Vagina (tissue), 2 donors: ENCODE measurements around the gene FSTL4. TPM values are rescaled to one million over a fixed set of nuclear protein-coding genes. Genes with fewer than 3 reads are reported as not detected.

Experiments
- DNase-seq, 2 donors: peaks; one replicate each; pipeline ENCODE4 v3.0.0-alpha.2; 2017; ENCODE audit errors: extremely low spot score in 2 of 2
- H3K27ac ChIP-seq: fragments of 200-600 bp; sonication (generic); one replicate; pipeline ENCODE4 v1.5.1; 2019
- H3K27me3 ChIP-seq: fragments of 200-600 bp; sonication (generic); one replicate; pipeline ENCODE4 v1.5.1; 2019
- H3K36me3 ChIP-seq, 2 donors: fragments of 200-600 bp; sonication (generic); one replicate each; pipeline ENCODE4 v1.5.1; 2017 to 2019
- H3K4me1 ChIP-seq: fragments of 200-600 bp; sonication (generic); one replicate; pipeline ENCODE4 v1.5.1; 2019
- H3K4me3 ChIP-seq, 2 donors: fragments of 200-600 bp; sonication (generic); 1 replicate in 1 of 2; 2 replicates in 1 of 2; pipeline ENCODE4 v1.5.1; 2016 to 2019
- H3K9me3 ChIP-seq: fragments of 200-600 bp; sonication (generic); one replicate; pipeline ENCODE4 v1.5.1; 2019
- POLR2A ChIP-seq, 2 donors: fragments of 450-650 bp; IDR thresholded peaks; one replicate each; pipeline ENCODE4 v1.6.1; 2017; ENCODE audit warnings: antibody characterized with exemption in 2 of 2, mild to moderate bottlenecking in 2 of 2, moderate library complexity in 2 of 2
- POLR2AphosphoS5 ChIP-seq, 2 donors: sonication (generic); formaldehyde crosslinking; IDR thresholded peaks; one replicate each; pipeline ENCODE4 v1.9.0; 2017; ENCODE audit warnings: antibody characterized with exemption in 2 of 2, mild to moderate bottlenecking in 2 of 2, low read depth in 1 of 2; ENCODE audit not compliant: insufficient read depth in 1 of 2
- intact Hi-C: fragments of 100-400 bp; cut with DNase I; formaldehyde crosslinking; loops from one replicate; pipeline ENCODE4 v1.15.1; 2023
- total RNA-seq: library from RNA; depleted of rRNA; stranded (reverse); fragments of >200 nt; gene quantifications from one replicate; pipeline ENCODE4 v1.2.3, GENCODE V29; 2016
- TF ChIP-seq, protein P1 (sequence below), 3 experiments: fragments of 450-650 bp in 2 of 3; fragments of 200-600 bp in 1 of 3; sonication (generic) in 1 of 3; IDR thresholded peaks; one replicate each; pipeline ENCODE4 v1.5.1; 2017 to 2019; ENCODE audit warnings: antibody characterized with exemption in 3 of 3, mild to moderate bottlenecking in 2 of 3, moderate library complexity in 2 of 3

FSTL4 gene
- total RNA-seq, 1 donor from 2014 or later: 3.7 TPM

GRCh38 chr5:133642153-133642722, 29.9 kb upstream of the FSTL4 start:
- Histone ChIP-seq H3K9me3 (no peaks in the 10 kb centered on the region), H3K27me3 (no peaks in the 10 kb centered on the region), H3K36me3 (no peaks in the 10 kb centered on the region), H3K4me3 (no peak overlapping the region), H3K27ac (no peak overlapping the region), H3K4me1 (no peaks in the 10 kb centered on the region)
- no peak for DNase-seq
- TF ChIP-seq, protein P1, sequence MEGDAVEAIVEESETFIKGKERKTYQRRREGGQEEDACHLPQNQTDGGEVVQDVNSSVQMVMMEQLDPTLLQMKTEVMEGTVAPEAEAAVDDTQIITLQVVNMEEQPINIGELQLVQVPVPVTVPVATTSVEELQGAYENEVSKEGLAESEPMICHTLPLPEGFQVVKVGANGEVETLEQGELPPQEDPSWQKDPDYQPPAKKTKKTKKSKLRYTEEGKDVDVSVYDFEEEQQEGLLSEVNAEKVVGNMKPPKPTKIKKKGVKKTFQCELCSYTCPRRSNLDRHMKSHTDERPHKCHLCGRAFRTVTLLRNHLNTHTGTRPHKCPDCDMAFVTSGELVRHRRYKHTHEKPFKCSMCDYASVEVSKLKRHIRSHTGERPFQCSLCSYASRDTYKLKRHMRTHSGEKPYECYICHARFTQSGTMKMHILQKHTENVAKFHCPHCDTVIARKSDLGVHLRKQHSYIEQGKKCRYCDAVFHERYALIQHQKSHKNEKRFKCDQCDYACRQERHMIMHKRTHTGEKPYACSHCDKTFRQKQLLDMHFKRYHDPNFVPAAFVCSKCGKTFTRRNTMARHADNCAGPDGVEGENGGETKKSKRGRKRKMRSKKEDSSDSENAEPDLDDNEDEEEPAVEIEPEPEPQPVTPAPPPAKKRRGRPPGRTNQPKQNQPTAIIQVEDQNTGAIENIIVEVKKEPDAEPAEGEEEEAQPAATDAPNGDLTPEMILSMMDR (IDR thresholded peaks at IDR 0.05): no peak
- no peak for TF ChIP-seq POLR2AphosphoS5 (IDR thresholded peaks at IDR 0.05; ENCODE audit: insufficient read depth in 1 of 2, low read depth in 1 of 2)
- no peak for TF ChIP-seq POLR2A (IDR thresholded peaks at IDR 0.05)
- intact Hi-C loops: no loop called here

- no peaks in the 10 kb centered on the region for H3K4me1 ChIP-seq
- intact Hi-C loops: no loop called here
- no peak for DNase-seq
- H3K36me3 ChIP-seq: no peaks in the 10 kb centered on the region
- no peak overlapping the region for H3K27ac ChIP-seq
- no peak for TF ChIP-seq POLR2A (IDR thresholded peaks at IDR 0.05)
- TF ChIP-seq, protein P1 (IDR thresholded peaks at IDR 0.05): no peak
- no peak for TF ChIP-seq POLR2AphosphoS5 (IDR thresholded peaks at IDR 0.05; ENCODE audit: insufficient read depth in 1 of 2, low read depth in 1 of 2)
- H3K9me3 ChIP-seq: no peaks in the 10 kb centered on the region
- no peak overlapping the region for H3K4me3 ChIP-seq
- no peaks in the 10 kb centered on the region for H3K27me3 ChIP-seq
Measured at GRCh38 chr5:133641683-133642082, 29.3 kb upstream of the FSTL4 start.

DNA sequence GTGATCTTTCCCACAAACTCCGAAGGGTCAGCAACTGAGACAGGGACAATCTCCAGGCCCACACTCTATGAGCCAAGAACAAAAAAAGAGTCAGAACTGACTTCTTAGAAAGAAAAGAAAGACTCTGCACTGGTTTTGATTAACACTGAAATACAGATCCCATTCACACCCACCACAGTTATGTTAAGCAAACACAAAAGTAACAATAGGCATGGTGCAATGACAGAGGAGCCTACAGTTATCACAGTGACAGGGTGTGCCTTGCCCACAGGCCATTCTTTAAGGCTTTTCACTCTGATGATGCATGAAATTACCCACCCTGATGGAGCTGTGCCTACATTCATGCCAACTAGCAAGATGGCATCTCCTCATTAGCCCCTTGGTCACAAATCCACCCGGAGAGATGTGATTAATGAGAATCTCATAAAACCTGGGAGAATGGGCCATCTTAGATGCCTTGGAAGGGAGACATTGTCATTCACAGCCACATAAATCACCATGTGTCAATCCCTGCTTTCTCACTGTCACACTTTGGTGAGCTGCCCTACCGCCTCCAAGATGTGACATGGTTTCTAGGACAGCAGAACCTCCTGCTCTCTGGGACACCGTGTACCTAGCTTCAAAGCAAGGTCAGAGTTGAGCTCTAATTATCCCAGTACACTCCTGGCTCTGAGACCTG, 27.6 kb upstream of the FSTL4 start:
- intact Hi-C loops: no loop called here
- TF ChIP-seq, protein P1 (IDR thresholded peaks at IDR 0.05): no peak
- TF ChIP-seq POLR2AphosphoS5 (IDR thresholded peaks at IDR 0.05; ENCODE audit: insufficient read depth in 1 of 2, low read depth in 1 of 2) (no peak), POLR2A (IDR thresholded peaks at IDR 0.05) (no peak)
- no peak overlapping the region for H3K4me3 ChIP-seq
- H3K4me1 ChIP-seq: no peaks in the 10 kb centered on the region
- no peaks in the 10 kb centered on the region for H3K36me3 ChIP-seq
- no peaks in the 10 kb centered on the region for H3K9me3 ChIP-seq
- DNase-seq: no peak
- H3K27ac ChIP-seq: no peak overlapping the region
- H3K27me3 ChIP-seq: no peaks in the 10 kb centered on the region

DNA sequence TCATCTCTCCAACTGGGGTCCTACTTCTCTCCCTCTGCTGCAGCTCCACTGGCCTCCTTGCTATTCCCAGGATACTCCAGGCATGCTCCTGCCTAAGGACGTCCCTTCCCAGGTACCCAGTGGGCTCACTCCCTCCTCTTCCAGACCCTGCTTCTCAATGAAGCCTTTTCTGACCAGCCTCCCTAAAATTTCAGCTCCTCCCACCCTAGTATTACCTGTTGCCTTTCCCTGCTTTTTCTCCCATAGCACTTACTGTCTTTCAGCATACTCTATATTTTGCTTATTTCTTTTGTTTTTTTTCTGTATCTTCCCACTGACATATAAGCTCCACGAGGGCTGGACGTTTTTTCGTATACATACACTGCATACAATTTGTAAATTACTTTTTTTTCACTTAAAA, 26.1 kb upstream of the FSTL4 start:
- Histone ChIP-seq H3K36me3 (no peaks in the 10 kb centered on the region), H3K4me1 (no peaks in the 10 kb centered on the region), H3K9me3 (no peaks in the 10 kb centered on the region), H3K4me3 (no peak overlapping the region), H3K27ac (no peak overlapping the region), H3K27me3 (no peaks in the 10 kb centered on the region)
- DNase-seq: no peak
- intact Hi-C loops: no loop called here
- TF ChIP-seq POLR2A (IDR thresholded peaks at IDR 0.05) (no peak), POLR2AphosphoS5 (IDR thresholded peaks at IDR 0.05; ENCODE audit: insufficient read depth in 1 of 2, low read depth in 1 of 2) (no peak)
- TF ChIP-seq, protein P1 (IDR thresholded peaks at IDR 0.05): no peak

- no peak for TF ChIP-seq POLR2A (IDR thresholded peaks at IDR 0.05)
- TF ChIP-seq, protein P1 (IDR thresholded peaks at IDR 0.05): no peak
- H3K27ac ChIP-seq: no peak overlapping the region
- no peaks in the 10 kb centered on the region for H3K36me3 ChIP-seq
- no peaks in the 10 kb centered on the region for H3K27me3 ChIP-seq
- no peak for DNase-seq
- H3K9me3 ChIP-seq: no peaks in the 10 kb centered on the region
- no peaks in the 10 kb centered on the region for H3K4me1 ChIP-seq
- intact Hi-C loops: no loop called here
- H3K4me3 ChIP-seq: no peak overlapping the region
Measured at GRCh38 chr5:133637206-133637605, 24.9 kb upstream of the FSTL4 start.
